Measurements from ENCODE around the gene CBARP. TPM values are rescaled to one million over a fixed set of nuclear protein-coding genes. Genes with fewer than 3 reads are reported as not detected.
A peak's percentile ranks its signal among the peaks of the same experiment; 100 is the strongest.

CBARP gene
- total and polyA plus RNA-seq, 9 of the 15 experiments (the other 6 are each of a cell fraction or from before 2014, with no cell fraction given), result 0.03 to 8.9 (median 1.2) TPM; not detected in 1

DNA sequence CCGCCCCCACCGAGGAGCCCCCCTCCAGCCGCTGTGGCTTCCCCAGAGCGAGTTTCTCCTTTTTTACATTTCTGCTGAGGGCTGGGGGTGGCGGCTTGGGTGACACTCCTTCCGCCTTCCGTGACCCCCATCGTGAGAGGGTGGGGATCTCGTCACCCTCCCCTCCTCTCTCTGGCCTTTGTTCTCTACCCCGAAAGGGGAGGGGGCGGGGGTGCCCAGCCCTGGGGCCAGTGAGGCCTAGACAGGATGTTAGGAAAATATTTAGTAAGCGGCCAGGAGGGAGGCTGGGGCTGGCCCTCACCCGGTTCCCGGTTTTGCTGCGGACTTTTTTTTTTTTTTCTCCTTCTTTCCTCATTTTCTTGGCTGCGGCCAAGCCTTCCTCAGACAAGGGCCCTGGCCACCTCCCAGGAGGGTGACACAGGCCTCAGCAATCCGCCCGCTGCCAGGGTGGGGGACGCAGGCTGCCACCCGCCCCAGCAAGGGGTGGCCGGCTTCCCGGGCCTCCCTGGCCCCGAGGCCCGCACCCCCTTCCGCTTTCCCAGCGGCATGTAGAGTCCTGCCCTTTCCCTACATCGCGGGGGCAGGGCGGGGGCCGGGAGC lies 14.5 kb upstream of the CBARP start (continued):
- TF ChIP-seq SP1 (CRISPR knock-in tag; IDR thresholded peaks at IDR 0.05), result no peak
- TF ChIP-seq ZNF583 (CRISPR knock-in tag; IDR thresholded peaks at IDR 0.05), result no peak
- peak in 1 of 2 experiments; percentile 80; a peak in 1 of 4 replicates for TF ChIP-seq KDM1A (IDR thresholded peaks at IDR 0.05)
- no peak for TF ChIP-seq ELK1 (CRISPR knock-in tag; IDR thresholded peaks at IDR 0.05)
- TF ChIP-seq SIN3B (IDR thresholded peaks at IDR 0.05; ENCODE audit: low read depth), result no peak
- no peak for TF ChIP-seq ZFP36 (IDR thresholded peaks at IDR 0.05; ENCODE audit: low read depth, low read length, partially characterized antibody)
- no peak for TF ChIP-seq TEAD4 (IDR thresholded peaks at IDR 0.05; ENCODE audit: low read length)
- TF ChIP-seq TEAD4 (CRISPR knock-in tag; IDR thresholded peaks at IDR 0.05; ENCODE audit: borderline replicate concordance), result no peak
- TF ChIP-seq ZBTB1 (CRISPR knock-in tag; IDR thresholded peaks at IDR 0.05; ENCODE audit: borderline replicate concordance, low read depth), result no peak
- no peak for TF ChIP-seq NR1H2 (CRISPR knock-in tag; IDR thresholded peaks at IDR 0.05)
- no peak for TF ChIP-seq DMBX1 (CRISPR knock-in tag; IDR thresholded peaks at IDR 0.05; ENCODE audit: borderline replicate concordance)
- TF ChIP-seq, protein P1, sequence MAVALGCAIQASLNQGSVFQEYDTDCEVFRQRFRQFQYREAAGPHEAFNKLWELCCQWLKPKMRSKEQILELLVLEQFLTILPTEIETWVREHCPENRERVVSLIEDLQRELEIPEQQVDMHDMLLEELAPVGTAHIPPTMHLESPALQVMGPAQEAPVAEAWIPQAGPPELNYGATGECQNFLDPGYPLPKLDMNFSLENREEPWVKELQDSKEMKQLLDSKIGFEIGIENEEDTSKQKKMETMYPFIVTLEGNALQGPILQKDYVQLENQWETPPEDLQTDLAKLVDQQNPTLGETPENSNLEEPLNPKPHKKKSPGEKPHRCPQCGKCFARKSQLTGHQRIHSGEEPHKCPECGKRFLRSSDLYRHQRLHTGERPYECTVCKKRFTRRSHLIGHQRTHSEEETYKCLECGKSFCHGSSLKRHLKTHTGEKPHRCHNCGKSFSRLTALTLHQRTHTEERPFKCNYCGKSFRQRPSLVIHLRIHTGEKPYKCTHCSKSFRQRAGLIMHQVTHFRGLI (CRISPR knock-in tag; IDR thresholded peaks at IDR 0.05), result no peak
- TF ChIP-seq ERF (CRISPR knock-in tag; IDR thresholded peaks at IDR 0.05), result no peak
- no peak for TF ChIP-seq STAT5B (CRISPR knock-in tag; IDR thresholded peaks at IDR 0.05)
- TF ChIP-seq ZNF239 (CRISPR knock-in tag; IDR thresholded peaks at IDR 0.05), result no peak
- TF ChIP-seq, protein P2, sequence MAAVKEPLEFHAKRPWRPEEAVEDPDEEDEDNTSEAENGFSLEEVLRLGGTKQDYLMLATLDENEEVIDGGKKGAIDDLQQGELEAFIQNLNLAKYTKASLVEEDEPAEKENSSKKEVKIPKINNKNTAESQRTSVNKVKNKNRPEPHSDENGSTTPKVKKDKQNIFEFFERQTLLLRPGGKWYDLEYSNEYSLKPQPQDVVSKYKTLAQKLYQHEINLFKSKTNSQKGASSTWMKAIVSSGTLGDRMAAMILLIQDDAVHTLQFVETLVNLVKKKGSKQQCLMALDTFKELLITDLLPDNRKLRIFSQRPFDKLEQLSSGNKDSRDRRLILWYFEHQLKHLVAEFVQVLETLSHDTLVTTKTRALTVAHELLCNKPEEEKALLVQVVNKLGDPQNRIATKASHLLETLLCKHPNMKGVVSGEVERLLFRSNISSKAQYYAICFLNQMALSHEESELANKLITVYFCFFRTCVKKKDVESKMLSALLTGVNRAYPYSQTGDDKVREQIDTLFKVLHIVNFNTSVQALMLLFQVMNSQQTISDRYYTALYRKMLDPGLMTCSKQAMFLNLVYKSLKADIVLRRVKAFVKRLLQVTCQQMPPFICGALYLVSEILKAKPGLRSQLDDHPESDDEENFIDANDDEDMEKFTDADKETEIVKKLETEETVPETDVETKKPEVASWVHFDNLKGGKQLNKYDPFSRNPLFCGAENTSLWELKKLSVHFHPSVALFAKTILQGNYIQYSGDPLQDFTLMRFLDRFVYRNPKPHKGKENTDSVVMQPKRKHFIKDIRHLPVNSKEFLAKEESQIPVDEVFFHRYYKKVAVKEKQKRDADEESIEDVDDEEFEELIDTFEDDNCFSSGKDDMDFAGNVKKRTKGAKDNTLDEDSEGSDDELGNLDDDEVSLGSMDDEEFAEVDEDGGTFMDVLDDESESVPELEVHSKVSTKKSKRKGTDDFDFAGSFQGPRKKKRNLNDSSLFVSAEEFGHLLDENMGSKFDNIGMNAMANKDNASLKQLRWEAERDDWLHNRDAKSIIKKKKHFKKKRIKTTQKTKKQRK (IDR thresholded peaks at IDR 0.05; ENCODE audit: borderline replicate concordance, low read depth, low read length), result no peak
- no peak for TF ChIP-seq NUFIP1 (IDR thresholded peaks at IDR 0.05; ENCODE audit: partially characterized antibody)
- TF ChIP-seq, protein P3, sequence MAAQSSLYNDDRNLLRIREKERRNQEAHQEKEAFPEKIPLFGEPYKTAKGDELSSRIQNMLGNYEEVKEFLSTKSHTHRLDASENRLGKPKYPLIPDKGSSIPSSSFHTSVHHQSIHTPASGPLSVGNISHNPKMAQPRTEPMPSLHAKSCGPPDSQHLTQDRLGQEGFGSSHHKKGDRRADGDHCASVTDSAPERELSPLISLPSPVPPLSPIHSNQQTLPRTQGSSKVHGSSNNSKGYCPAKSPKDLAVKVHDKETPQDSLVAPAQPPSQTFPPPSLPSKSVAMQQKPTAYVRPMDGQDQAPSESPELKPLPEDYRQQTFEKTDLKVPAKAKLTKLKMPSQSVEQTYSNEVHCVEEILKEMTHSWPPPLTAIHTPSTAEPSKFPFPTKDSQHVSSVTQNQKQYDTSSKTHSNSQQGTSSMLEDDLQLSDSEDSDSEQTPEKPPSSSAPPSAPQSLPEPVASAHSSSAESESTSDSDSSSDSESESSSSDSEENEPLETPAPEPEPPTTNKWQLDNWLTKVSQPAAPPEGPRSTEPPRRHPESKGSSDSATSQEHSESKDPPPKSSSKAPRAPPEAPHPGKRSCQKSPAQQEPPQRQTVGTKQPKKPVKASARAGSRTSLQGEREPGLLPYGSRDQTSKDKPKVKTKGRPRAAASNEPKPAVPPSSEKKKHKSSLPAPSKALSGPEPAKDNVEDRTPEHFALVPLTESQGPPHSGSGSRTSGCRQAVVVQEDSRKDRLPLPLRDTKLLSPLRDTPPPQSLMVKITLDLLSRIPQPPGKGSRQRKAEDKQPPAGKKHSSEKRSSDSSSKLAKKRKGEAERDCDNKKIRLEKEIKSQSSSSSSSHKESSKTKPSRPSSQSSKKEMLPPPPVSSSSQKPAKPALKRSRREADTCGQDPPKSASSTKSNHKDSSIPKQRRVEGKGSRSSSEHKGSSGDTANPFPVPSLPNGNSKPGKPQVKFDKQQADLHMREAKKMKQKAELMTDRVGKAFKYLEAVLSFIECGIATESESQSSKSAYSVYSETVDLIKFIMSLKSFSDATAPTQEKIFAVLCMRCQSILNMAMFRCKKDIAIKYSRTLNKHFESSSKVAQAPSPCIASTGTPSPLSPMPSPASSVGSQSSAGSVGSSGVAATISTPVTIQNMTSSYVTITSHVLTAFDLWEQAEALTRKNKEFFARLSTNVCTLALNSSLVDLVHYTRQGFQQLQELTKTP (IDR thresholded peaks at IDR 0.05; ENCODE audit: low read depth in 1 of 2, partially characterized antibody in 2 of 2), result peak in 1 of 2 experiments; percentile 57
- TF ChIP-seq GABPA (tag; conservative IDR thresholded peaks at IDR 0.05; ENCODE audit: low read depth), result 0 out of 2 replicates have a peak, but pooled peaks have one; percentile 25

Data from K562 (cell line).